Measurements from ENCODE around the gene PRR33.

PRR33 gene

DNA sequence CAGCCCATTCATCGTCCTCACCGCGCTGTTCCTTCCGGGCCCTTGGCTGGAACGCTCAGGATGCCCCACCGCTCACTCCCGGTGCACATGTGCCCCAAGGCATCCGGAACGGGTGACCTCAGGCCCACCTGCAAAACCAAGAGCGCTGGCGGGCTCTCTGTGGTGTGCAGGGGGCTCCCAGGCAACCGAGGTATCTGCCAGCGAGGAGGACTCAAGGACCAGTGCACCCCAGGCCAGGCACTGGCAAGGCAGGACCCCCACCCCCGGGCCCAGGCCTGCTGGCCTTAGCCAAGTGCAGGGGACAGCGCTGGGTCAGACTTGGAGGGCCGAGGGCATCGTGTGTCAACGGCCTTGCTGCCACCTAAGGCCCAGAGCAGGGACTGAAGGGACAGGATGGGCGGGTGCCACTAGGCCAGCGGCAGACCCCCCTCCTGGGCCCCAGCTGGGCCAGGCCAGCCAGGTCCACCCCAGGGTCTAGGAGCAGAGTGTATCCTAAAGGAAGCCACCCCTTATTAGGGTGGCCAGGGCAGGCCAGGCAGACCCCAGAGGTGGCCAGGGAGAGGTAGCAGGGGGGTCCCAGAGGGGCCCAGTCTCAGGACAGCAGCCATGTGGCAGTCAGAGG, 36.3 kb upstream of the PRR33 start:
- DNase-seq (ENCODE audit: low read depth in 2 of 2), result no peak

DNA sequence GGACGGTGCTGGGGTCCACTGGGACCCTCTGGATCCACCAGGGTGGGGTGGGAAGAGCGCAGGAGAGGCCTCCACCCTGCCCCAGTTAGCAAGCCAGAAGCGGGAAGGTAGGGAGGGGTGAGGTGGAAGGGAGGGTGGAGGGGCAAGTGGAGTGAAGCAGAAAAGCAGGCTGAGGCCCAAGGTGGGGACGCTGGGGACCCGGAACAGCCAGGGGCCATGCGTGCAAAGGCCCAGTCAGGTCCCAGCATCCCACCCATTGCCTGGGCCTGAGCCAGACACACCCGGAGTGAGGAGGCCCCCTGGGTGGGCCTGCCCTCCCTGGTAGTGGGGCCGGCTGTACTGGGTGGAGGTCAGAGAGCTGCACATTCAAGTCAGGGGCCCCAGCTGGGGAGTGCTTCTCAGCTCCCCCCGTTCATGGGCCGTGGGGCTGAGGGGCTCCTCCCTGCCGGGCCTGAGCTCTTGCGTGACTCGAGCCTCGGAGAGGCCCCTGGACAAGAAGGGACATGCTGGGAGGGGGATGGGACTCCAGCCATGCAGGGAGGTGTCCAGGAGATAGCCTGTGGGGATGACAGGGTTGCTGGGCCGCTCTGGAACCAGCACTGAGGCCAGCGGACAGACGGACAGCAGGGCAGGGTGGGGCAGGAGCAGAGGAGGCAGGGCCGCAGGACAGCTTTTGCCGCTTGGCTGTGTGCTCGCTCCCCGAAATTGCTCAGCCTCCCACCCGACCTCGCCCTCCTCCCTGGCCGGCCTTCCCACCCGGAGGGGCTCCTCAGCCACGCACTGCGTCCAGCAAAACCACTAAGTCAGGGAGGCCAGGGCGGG, 35.5 kb upstream of the PRR33 start:
- no peak for DNase-seq (ENCODE audit: low read depth in 2 of 2)

DNA sequence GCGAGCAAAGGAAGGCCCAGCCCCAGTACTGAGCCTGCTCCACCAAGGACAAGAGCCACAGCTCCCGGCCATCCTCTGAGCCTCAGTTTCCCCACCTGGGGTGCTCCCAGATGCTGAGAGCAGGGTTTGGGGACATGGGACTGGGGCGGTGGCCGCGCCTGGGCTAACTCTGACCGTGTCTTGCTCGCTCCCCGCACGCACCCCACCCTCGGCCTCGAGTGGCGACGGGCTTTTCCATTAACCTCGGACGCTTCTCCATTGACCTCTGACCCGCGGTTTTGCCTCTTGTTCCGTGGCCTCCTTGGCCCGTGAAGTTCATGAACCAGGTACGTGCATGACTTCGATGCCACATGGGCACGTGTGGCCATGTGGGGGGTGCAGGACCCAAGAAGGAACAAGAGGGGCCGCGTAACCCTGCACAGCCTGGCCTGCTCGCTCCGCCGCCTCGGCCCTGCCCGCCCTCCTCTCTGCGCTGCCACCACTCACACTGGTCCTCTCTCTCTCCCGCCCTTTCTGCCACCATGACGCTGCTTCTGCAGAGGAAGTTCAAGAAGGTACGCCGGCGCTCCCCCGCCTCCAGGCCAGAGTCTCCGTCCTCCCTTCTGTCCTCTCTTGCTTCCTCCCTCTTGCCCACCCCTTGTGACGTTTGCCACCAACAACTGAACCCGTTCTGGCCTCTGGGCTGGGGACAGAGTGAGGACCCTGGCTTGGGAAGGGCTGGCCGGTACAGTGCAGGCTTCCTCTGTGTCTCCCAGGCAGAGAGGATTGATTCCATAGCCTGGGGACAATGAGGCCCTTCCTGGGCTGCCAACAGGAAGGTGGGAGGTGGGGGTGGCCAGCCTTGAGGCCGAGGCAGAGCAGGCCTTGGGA, 34.7 kb upstream of the PRR33 start:
- DNase-seq (ENCODE audit: low read depth in 2 of 2), result no peak

DNA sequence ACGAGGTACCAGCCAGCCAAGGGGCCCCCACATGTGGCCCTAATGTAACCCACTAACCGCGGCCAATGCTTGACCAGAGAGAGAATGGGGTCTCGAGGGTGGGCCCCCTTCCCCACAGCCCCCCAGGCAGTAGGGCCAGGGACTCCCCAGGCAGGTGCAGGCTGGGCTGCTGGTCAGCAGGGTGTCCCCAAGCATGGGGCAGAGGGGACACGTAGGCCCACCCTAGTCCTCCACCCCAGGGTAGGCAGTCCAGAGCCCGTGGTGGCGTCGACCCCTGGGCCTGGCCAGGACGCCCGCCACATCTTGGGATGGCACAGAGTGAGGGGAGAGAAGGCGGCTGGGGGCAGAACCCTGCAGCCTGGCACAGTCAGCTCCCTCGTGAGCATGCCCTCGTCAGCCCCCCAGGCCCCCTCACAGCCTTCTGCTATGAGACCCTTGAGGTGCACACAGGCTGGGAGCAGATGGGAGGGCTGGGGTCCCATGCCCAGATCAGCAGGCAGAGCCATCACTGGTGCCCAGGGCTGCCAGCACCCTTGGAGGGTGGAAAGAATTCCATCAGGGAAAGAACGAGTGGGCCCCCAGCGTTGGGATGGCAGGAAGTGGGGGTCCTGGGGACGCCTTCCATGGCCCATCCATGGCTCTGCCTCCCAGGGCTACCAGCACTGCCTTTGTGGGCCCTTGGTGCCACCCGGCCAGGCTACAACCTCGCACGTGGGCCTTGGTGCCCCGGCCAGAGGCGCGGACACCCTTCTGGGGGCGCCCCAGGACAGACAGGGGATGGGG, 33.9 kb upstream of the PRR33 start:
- no peak for DNase-seq (ENCODE audit: low read depth in 2 of 2)

DNA sequence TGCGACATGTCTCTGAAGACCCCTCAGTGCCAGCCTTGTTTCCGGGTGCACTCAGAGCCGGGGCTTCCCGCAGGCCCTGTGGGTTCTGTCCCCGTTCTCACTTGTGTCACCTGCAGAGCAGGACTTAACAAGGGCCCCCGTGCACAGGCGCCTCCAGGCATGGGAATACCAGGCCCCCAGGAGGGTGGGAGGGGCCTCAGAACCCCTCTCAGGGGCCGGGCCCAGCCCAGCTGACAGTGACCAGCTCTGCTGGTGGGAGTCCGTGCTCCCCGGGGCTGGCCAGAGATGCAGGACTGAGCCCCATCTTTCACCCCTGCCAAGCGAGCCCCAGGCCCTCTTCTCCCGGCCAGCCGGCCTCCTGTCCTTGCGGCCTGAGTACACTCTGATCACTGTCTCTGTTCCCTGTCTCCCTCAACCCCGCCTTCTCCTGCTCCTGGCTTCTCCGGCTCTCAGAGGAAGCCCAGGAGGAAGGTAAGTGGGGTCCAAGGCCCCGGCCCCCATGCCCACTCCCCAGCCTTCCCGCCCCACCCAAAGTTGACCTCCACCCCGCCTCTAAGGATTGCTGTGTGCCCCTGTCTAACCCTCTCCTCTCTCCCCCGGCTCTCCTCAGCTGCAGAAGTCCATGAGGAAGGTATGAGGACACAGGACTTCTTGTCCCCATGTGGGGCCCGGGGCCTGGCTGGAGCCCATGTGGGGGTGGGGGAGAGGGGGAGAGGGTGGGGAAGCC, 33.1 kb upstream of the PRR33 start:
- DNase-seq (ENCODE audit: low read depth in 2 of 2), result no peak

DNA sequence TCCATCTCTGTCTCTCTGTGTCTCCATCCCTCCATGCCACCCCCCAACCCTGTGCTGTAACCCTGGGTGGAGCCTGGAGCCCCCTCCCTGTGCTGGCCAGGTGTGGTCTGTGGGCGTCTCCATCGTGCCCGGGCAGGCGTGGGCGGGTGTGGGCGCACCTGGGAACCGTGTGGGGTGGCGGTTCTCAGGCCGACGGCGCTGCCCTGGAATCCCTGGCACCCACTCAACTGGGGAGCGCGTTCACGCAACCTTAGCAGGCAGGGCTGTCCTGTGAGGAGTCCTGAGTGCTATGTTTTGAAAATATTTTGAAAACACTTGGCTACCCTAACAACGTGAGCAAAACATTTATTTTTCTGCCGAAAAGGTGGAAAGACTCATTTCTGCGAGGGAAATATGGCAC, 32.5 kb upstream of the PRR33 start:
- DNase-seq (ENCODE audit: low read depth in 2 of 2), result no peak

DNA sequence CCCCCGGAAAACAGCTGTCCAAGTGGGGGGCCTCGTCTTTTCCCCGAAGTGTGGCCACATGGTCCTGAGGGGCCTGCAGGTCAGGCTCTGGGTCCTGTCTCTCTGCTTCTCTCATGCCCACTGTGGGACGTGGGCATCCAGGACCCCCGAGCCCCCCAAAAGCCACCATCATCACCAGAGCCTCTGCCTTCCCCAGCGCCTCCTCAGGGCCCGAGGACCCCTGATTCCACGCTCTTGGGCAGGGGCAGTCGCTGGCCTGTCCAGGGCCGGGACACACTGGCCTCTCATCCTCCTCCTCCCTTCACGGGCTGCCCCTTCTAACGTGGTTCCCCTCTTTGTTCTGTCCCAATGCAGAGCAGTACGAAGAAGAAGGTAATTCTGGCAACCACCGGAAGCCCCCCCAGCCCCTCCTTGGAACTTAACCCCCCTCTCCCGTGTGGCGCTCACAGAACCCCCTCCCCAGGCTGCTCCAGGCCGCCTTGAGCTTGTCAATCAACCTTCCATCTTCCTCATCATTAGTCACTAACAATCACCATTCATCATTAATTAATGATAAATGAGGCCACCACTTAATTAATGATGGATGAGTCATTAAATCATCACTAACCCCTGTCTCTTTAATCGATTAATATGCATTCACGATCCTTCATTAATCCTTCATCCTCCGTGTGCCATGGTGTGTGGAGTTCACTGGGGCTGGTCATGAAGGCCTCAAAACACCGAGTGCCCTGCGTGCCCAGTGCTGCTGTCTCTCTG, 31.7 kb upstream of the PRR33 start:
- no peak for DNase-seq (ENCODE audit: low read depth in 2 of 2)

DNA sequence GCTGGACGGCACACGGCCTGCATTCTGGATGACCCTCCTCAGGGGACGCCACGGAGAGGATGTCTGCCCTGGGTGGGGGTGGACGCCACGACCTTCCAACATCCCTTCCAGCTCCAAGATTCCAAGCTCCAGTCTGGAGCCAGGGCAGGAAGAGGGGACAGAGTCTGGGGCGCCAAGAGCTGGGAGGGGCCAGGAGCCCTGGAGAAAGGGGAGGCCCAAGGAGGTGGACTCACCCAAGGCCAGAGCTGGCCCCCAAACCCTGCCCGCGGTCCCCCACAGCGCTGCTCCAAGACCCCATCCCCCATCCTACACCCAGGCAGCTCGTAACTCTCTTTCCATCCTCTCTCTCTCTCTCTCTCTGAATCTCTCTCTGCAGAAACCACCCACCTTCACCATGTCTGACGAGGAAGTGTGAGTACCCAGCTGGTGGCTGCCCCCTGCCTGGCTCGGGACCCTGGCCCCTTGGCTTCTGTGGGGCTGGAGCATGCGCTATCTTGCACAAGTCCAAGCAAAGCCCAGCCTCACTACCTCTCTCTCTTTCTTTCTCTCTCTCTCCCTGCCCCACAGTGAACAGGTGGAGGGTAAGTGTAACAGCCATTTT, 30.9 kb upstream of the PRR33 start:
- no peak for DNase-seq (ENCODE audit: low read depth in 2 of 2)

DNA sequence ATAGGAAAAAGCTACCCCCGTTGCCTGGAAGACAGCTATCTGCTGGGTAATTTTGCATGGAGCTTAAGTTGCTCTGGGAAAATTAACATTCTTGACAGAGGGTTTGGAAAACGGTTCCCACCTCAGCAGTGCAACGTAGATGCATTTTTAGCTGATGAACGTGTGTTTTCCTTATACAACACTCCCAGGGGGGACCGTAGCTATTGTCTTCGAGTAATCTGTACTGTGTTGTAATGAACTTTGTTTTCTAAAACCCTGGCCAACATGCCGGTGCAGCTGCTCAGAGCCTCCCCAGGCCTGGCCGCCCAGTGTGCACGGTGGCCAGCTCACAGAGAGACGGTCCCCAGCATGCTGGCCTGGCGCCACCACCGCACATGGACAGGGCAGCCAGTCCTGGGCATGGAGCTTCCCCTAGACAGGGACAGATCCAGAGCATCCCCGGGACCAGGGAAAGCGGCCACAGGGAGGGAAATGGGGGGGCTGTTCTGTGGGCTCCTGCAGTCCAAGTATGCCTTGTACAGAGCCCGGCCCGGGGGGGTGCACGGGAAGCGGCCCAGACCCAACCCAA, 30.0 kb upstream of the PRR33 start:
- no peak for DNase-seq (ENCODE audit: low read depth in 2 of 2)

DNA sequence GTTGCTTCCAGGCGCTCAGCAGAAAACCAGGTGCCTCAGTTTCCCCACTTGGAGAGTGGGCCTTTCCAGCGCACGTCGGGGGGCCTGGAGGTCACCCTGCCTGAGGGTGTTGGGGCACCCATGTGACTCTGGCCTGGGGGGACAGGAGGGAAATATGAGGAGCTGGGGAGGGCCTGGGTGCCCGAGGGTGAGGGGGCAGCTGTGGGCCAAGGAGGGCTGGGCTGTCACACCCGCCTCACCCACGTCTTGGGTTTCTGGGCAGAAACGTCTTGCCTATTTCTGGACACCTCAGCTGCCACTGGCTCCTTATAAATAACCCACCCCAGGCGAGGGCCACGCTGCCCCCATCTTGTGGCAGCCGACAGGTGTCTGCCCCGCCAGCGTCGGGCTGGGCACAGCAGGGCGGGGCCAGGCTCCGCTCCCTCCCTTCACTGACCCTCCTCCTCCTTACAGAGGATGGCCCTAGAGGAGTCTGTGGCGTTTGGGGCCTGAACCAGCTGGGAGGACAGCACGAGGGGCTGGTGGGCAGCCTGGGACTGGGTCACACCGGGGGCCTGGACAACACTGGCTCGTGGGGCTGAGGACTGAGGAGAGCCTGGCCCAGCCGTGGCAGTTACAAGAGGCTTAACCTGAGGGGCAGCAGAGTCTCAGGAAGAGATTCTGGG, 29.3 kb upstream of the PRR33 start:
- no peak for DNase-seq (ENCODE audit: low read depth in 2 of 2)

DNA sequence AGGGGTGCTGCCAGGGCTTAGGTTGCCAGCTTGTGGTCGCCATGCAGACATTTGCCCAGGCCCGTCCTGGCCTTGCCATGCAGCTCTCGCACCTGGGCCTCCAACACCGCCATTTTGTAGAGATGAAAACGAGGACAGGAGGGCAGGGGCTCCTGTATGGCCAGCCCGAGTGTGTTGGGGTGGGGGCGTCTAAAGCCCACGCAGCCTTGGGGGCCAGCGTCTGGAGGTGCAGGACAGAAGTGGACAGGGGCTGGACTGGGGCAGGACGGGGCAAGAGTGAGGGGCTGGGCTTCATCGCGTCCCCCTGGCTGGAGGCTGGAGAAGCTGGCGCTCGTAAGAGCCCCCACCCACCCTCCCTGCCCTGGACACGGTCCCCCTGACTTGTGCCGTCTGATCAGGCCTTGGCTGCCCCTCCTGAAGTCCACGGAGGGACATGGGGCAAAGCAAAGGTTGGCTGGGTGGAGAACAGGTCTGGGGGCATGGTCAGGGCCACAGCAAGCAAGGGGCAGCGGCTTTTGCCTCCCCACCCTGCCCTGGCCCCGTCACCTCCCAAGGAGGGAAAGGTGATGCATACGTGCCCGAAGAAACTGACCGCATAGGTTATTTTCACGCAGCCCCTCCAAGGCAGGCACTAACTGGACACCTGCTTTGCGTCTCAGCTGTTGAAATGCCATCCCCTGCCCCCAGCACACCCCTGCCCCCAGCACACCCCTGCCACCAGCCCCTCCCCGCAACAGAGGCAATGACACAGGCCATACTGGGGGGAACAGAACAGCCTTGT, 28.6 kb upstream of the PRR33 start:
- DNase-seq (ENCODE audit: low read depth in 2 of 2), result no peak

DNA sequence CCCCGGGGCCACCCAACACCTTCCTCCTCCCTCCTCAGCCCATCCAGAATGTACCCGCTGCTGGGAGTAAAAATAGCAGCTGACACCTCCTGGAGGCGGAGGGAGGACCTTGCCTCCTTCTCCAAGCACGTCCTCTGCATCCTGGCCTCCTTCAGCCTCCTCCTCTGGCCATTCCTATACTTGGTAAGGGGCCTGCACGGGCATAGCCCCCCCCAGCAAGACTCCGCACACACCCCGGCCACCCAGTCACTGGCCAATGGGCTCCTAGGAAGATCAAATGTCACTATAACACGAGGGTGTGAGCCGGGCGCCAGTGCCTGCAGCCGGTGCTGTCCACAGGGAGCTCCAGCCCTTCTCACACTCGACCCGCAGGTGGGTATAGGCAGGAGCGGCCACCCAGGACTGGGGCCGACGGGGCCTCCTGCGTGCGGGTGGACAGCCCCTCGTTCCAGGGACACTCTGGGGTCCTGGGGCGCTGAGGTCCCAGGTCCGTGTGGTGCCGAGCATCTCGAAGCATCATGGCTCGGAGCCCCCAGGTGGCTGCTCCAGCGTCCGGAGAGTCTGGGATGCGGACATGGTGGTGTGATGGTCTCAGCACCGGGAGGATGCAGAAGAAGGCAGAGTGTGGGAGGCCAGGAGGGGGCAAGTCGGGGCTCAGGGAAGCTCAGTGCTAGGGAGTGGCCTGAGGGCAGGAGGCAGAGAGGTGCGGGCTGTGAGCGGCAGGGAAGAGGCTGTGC, 27.9 kb upstream of the PRR33 start, which contains the start of gene TNNT3:
Gene TNNT3 (plus strand): TSS at position 313 of the 737 bp plus-strand sequence. CDS start 3,172 bp downstream, outside the sequence.
- no peak for DNase-seq (ENCODE audit: low read depth in 2 of 2)

DNA sequence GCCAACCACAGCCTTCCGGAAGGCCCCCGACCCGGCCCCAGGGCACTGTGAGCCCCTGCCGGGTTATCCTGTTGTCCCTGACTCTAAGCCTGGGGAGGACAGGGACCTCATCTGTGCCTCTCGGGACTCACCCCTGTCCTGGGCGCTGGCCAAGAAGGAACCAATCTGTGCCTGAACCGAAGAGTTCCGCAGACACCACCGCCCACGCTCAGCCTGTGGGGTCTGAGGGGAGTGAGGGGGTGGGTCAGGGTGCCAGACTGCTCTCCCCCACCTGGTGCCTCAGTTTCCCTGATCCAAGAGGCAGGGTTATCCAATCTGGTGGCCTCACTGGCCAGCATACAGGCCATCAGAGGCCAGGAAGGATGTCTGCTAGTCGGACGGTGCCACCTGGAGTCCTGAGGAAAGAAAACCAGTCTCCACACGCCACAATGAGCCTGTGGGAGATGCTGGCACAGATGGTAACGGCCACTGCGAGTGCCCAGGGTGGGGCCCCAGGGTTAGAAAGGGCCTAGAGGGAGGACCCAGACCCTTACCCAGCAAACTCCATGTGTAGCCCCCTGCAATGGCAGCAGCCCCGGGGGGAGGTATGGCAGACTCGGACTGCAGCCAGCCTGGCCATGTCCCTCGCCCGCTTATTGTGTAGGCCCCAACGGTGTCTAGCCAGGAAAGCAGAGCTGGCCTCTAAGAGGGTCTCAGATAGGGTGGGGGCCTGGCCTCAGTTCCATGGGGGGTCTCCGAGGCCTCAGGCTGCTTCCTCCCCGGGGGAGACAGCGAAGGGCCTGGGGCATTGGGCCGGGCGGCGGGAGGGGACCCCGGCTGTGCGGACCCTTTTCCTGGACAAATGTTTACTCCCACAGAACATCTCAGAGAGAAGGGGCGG, 27.0 kb upstream of the PRR33 start:
- DNase-seq (ENCODE audit: low read depth in 2 of 2), result no peak

DNA sequence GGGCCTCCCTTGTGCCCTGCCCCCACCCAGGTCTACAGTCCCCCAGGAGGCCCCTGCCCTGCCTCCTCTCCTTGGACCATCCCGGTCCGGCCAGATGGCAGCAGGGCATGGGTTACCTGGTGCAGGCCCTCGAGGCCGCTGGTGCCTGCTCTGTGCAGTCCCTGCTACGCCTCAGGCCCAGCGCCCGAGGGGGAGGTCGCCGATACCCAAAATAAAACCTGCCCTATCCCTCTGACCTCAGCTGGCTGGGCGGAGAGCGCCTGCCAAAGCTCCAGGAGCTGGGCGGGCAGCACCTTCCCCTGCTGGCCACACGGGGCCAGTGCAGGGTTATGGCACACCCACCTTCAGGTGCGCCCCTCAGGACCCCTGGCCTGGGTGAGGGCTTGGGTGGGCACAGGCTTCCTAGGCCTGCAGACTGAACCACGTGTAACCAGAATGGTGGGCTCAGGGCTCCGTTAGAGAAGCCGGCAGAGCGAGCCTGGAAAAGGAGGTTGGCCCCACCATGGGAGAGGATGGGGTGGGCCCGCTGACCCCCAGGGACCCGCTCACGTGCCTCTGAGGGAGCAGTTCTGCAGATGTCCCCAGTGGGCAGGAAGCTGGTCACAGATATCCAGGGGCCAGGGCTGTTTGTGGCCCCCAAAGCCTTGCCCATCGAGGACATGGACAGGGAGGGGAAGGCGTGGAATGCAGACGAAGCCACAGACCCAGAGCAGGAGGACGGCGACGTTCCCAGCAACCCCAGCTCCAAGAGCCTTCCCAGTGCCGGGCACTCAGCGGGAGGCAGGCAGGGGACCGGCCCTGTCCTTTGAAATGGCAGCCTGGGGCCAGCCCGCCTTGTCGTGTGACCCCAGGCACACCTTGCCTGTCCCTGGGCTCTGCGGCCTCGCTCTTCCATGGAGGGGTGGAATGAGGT, 26.1 kb upstream of the PRR33 start:
- no peak for DNase-seq (ENCODE audit: low read depth in 2 of 2)

DNA sequence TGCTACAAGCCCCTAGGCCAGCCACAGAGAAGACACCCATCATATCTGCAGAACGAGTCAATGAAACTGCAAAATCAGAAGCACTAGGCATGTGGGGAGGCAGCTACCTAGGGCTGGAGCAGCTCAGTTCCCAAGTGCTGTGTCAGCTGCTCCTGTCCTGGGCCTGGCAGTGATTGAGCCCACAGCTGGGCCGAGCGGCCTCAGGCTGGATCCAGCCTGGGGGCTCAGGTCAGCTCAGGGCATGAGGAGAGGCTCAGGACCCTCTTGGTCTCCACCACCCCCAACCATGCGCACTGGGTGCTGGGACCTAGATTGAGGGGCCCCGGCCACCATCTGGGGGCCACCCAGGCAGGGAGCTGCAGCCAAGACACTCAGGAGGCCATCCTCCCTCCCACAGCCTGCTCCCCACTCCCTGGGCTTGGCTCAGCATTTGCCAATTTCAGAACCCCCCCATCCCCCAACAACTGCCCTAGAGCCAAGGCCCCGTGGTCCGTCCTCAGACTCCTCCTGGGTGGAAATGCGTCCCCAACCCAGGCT, 25.4 kb upstream of the PRR33 start:
- no peak for DNase-seq (ENCODE audit: low read depth in 2 of 2)
